Cardiac muscle cell (in vitro differentiated cells and primary cell): ENCODE measurements around the gene PCSK5. TPM values are rescaled to one million over a fixed set of nuclear protein-coding genes. Genes with fewer than 3 reads are reported as not detected.

ENCODE experiments used
- DNase-seq, 2 donors: peaks; one replicate each; pipeline versions ENCODE4 v3.0.0 to v3.0.0-alpha.2; 2010 to 2017; ENCODE audit warnings: low read depth in 1 of 2, low spot score in 1 of 2
- H3K27ac ChIP-seq: fragments of 200-600 bp; sonication (generic); 2 replicates; pipeline ENCODE4 v1.5.1; 2016
- H3K27me3 ChIP-seq: fragments of 200-600 bp; sonication (generic); 2 replicates; pipeline ENCODE4 v1.6.0; 2016; ENCODE audit warnings: control low read depth
- H3K36me3 ChIP-seq: fragments of 200-600 bp; sonication (generic); 2 replicates; pipeline ENCODE4 v1.5.1; 2016; ENCODE audit warnings: control low read depth
- H3K4me1 ChIP-seq: fragments of 200-600 bp; sonication (generic); 2 replicates; pipeline ENCODE4 v1.8.1; 2017; ENCODE audit warnings: low read depth, mild to moderate bottlenecking, mixed run types
- H3K4me3 ChIP-seq: fragments of 200-600 bp; sonication (generic); 2 replicates; pipeline ENCODE4 v1.5.1; 2016; ENCODE audit warnings: mild to moderate bottlenecking
- H3K9me3 ChIP-seq: fragments of 200-600 bp; sonication (generic); 2 replicates; pipeline ENCODE4 v1.5.1; 2017; ENCODE audit warnings: low read depth, mild to moderate bottlenecking, control low read depth
- polyA plus RNA-seq: library from polyadenylated mRNA; unstranded; fragments of >200 nt; fragmentation: Nextera tagmentation; extraction: Ambion mirVana; gene quantifications from 2 replicates; pipeline ENCODE4 v1.2.1, GENCODE V29; 2016
- total RNA-seq: library from RNA; depleted of rRNA; stranded (reverse); fragments of >200 nt; gene quantifications from 2 replicates; pipeline ENCODE4 v1.2.3, GENCODE V29; 2016
- TF ChIP-seq, protein P1 (sequence below): IDR thresholded peaks from 2 replicates; pipeline ENCODE4 v1.5.1; 2012; ENCODE audit warnings: low read depth, mild to moderate bottlenecking, low read length

The PCSK5 gene
- total and polyA plus RNA-seq, 2 experiments from 2014 or later: 6.8 to 9.6 TPM

- no peak overlapping the region for H3K27ac ChIP-seq
- TF ChIP-seq, protein P1, sequence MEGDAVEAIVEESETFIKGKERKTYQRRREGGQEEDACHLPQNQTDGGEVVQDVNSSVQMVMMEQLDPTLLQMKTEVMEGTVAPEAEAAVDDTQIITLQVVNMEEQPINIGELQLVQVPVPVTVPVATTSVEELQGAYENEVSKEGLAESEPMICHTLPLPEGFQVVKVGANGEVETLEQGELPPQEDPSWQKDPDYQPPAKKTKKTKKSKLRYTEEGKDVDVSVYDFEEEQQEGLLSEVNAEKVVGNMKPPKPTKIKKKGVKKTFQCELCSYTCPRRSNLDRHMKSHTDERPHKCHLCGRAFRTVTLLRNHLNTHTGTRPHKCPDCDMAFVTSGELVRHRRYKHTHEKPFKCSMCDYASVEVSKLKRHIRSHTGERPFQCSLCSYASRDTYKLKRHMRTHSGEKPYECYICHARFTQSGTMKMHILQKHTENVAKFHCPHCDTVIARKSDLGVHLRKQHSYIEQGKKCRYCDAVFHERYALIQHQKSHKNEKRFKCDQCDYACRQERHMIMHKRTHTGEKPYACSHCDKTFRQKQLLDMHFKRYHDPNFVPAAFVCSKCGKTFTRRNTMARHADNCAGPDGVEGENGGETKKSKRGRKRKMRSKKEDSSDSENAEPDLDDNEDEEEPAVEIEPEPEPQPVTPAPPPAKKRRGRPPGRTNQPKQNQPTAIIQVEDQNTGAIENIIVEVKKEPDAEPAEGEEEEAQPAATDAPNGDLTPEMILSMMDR: no peak
- DNase-seq: no peak
- H3K4me1 ChIP-seq: no peaks in the 10 kb centered on the region
- H3K4me3 ChIP-seq: no peak overlapping the region
- no peaks in the 10 kb centered on the region for H3K27me3 ChIP-seq
- no peaks in the 10 kb centered on the region for H3K36me3 ChIP-seq
- no peaks in the 10 kb centered on the region for H3K9me3 ChIP-seq
Measured at GRCh38 chr9:76246680-76247079, 356.2 kb downstream of the PCSK5 start.

- Histone ChIP-seq H3K27ac (no peak overlapping the region), H3K36me3 (no peaks in the 10 kb centered on the region), H3K4me1 (no peaks in the 10 kb centered on the region), H3K9me3 (no peaks in the 10 kb centered on the region), H3K27me3 (no peaks in the 10 kb centered on the region), H3K4me3 (no peak overlapping the region)
- TF ChIP-seq, protein P1: no peak
- no peak for DNase-seq
Measured at GRCh38 chr9:76247426-76247825, 357.0 kb downstream of the PCSK5 start.

GRCh38 chr9:76249309-76249708, 358.8 kb downstream of the PCSK5 start:
- no peak overlapping the region for H3K27ac ChIP-seq
- H3K4me1 ChIP-seq: no peaks in the 10 kb centered on the region
- no peak overlapping the region for H3K4me3 ChIP-seq
- no peaks in the 10 kb centered on the region for H3K27me3 ChIP-seq
- DNase-seq: no peak
- H3K36me3 ChIP-seq: no peaks in the 10 kb centered on the region
- H3K9me3 ChIP-seq: no peaks in the 10 kb centered on the region
- TF ChIP-seq, protein P1: no peak

GRCh38 chr9:76255781-76256455, 365.4 kb downstream of the PCSK5 start:
- Histone ChIP-seq H3K4me3 (no peak overlapping the region), H3K27me3 (no peaks in the 10 kb centered on the region), H3K9me3 (no peaks in the 10 kb centered on the region), H3K4me1 (peaks cover 7% of the 10 kb centered on the region), H3K36me3 (no peaks in the 10 kb centered on the region), H3K27ac (no peak overlapping the region)
- TF ChIP-seq, protein P1: no peak
- DNase-seq: peak in 1 of 2 donors; percentile 99

DNA sequence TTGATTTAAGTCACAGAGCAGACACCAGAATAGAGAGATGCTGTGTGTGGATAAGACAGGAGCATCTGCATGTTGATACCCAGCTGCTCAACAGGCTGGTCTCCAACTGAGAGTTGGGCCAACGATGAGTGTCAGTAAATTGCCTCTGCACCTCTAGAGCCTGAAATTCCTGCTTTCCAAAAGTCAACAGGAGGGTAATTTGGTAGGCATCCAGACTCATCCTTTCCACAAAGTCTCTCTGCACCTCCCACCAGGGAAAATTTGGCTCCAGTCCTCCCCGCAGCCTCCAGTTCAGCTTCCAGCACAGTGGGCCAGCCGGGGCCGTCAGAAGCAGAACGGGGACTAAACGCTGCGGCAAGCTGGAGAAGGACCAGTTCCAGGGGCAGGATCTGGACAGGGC, 366.8 kb downstream of the PCSK5 start:
- Histone ChIP-seq H3K27me3 (no peaks in the 10 kb centered on the region), H3K9me3 (no peaks in the 10 kb centered on the region), H3K36me3 (no peaks in the 10 kb centered on the region), H3K4me1 (peaks cover 7% of the 10 kb centered on the region), H3K4me3 (no peak overlapping the region), H3K27ac (no peak overlapping the region)
- peak in 1 of 2 donors; percentile 5 for DNase-seq
- TF ChIP-seq, protein P1: no peak
